Hepatocyte (in vitro differentiated cells): Measurements from ENCODE around the gene NDUFAF8.

Source experiments
- CTCF ChIP-seq: fragments of 200-600 bp; sonication (generic); IDR thresholded peaks from 2 replicates; pipeline ENCODE4 v1.5.1; 2016; ENCODE audit warnings: antibody characterized with exemption, mild to moderate bottlenecking; ENCODE audit not compliant: poor library complexity
- EZH2 ChIP-seq: fragments of 200-600 bp; sonication (generic); IDR thresholded peaks from 2 replicates; pipeline ENCODE4 v1.6.1; 2016; ENCODE audit warnings: antibody characterized with exemption, mild to moderate bottlenecking, borderline replicate concordance
- EZH2phosphoT487 ChIP-seq: fragments of 200-600 bp; sonication (generic); IDR thresholded peaks from one replicate; pipeline ENCODE4 v1.6.1; 2018; ENCODE audit warnings: antibody characterized with exemption, mild to moderate bottlenecking, low read depth, moderate library complexity; ENCODE audit not compliant: unreplicated experiment, severe bottlenecking

DNA sequence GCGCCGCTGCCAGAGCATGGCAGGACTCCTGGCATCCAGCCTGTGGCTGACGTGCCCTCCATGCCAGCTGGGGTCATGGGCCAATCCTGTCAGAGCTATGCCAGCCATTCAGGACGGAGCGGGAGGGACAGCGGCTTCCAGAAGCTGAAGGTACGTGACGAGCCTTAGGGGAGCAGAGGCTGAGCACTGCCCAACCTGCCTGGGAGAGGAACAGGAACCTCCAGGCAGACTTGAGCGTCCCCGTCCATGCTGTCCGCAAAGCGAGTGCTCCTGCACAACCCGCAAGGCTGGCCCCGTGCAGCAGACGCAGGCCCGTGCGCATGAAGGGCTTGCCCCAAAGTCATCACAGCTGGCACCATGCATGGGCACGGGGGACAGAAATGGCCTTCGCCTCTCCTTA, 21.5 kb downstream of the NDUFAF8 start:
- TF ChIP-seq CTCF (no peak), EZH2 (no peak), EZH2phosphoT487 (no peak)
